ENCODE measurements around the gene MISP.

Gene MISP

GRCh38 chr19:798415-799075 lies 47.6 kb downstream of the MISP start:
- DNase-seq = no peak

- DNase-seq = no peak
These were observed 48.4 kb downstream of the MISP start for GRCh38 chr19:799076-799881.

- DNase-seq = no peak
These were observed 49.6 kb downstream of the MISP start for GRCh38 chr19:800360-801029.

GRCh38 chr19:801030-801860 lies 50.3 kb downstream of the MISP start:
- DNase-seq = peak; percentile 31

- DNase-seq = no peak
These were observed 51.1 kb downstream of the MISP start for GRCh38 chr19:801861-802497.

GRCh38 chr19:802498-803098 lies 51.7 kb downstream of the MISP start:
- no peak for DNase-seq

- no peak for DNase-seq
These were observed 52.2 kb downstream of the MISP start for GRCh38 chr19:803099-803561.

- DNase-seq = no peak
These were observed 52.9 kb downstream of the MISP start for GRCh38 chr19:803686-804418.

GRCh38 chr19:804419-805165 lies 53.7 kb downstream of the MISP start:
- no peak for DNase-seq

- no peak for DNase-seq
These were observed 54.2 kb downstream of the MISP start for GRCh38 chr19:805166-805551.

- no peak for DNase-seq
These were observed 55.0 kb downstream of the MISP start for GRCh38 chr19:805600-806550.

GRCh38 chr19:806815-807421 lies 56.0 kb downstream of the MISP start:
- DNase-seq = no peak

GRCh38 chr19:807627-808422 lies 56.9 kb downstream of the MISP start:
- no peak for DNase-seq

- DNase-seq = no peak
These were observed 57.5 kb downstream of the MISP start for GRCh38 chr19:808423-808775.

GRCh38 chr19:810077-810855 lies 59.4 kb downstream of the MISP start:
- no peak for DNase-seq

- no peak for DNase-seq
These were observed 60.1 kb downstream of the MISP start for GRCh38 chr19:810883-811489.
